ENCODE results near the gene CEP72. TPM values are rescaled to one million over a fixed set of nuclear protein-coding genes. Genes with fewer than 3 reads are reported as not detected.
A peak's percentile ranks its signal among the peaks of the same experiment; 100 is the strongest.
"Not testable (repeated sequence)": the region's sequence is repeated elsewhere in the genome, so short reads cannot be mapped to it uniquely, and the experiment has no call there.

Gene CEP72
- total RNA-seq, 1 donor from 2014 or later = 11.9 TPM

DNA sequence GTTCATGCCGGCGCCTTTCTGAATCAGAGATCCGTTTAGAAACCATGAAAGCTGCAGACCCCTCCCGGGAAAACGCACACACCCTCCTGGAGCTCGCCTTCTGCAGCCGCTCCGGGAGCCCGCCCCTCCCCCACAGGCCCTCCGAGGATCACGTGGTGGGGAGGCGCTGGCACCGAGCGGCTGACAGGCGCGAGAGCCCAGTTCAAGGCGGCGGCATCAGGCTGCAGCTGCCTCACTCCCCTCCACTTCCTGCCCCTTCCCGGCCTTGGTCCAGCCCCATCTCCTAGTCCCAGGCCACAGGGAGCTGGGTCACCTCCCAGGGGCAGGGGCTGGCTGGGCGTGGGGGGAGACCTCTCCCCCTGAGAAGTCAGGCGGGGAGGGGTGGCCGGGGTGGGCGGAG, 78.9 kb downstream of the CEP72 start:
- not testable (repeated sequence) for H3K4me1 Mint-ChIP-seq (ENCODE audit: unreplicated experiment); H3K27me3 Mint-ChIP-seq (ENCODE audit: unreplicated experiment); H3K27ac Mint-ChIP-seq (ENCODE audit: unreplicated experiment); DNase-seq (ENCODE audit: low spot score); H3K36me3 Mint-ChIP-seq (ENCODE audit: low read depth, unreplicated experiment); H3K4me3 Mint-ChIP-seq (ENCODE audit: unreplicated experiment); H3K9me3 Mint-ChIP-seq (ENCODE audit: unreplicated experiment)

DNA sequence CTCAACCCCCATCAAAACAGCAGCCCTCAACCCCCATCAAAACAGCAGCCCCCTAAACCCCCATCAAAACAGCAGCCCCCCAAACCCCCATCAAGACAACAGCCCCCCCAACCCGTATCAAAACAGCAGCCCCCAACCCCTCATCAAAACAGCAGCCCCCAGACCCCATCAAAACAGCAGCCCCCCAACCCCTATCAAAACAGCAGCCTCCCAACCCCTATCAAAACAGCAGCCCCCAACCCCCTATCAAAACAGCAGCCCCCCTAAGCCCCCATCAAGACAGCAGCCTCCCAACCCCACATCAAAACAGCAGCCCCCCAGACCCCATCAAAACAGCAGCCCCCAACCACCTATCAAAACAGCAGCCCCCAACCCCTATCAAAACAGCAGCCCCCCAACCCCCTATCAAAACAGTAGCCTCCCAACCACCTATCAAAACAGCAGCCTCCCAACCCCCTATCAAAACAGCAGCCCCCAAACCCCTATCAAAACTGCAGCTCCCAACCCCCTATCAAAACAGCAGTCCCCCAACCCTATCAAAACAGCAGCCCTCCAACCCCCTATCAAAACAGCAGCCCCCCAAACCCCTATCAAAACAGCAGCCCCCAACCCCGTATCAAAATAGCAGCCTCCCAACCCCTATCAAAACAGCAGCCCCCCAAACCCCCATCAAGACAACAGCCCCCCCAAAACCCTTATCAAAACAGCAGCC, 79.8 kb downstream of the CEP72 start:
- no peaks in the 10 kb centered on the region for H3K36me3 Mint-ChIP-seq (ENCODE audit: low read depth, unreplicated experiment)
- no peak overlapping the region for H3K4me3 Mint-ChIP-seq (ENCODE audit: unreplicated experiment)
- no peak for DNase-seq (ENCODE audit: low spot score)
- no peak for TF ChIP-seq CTCF (IDR thresholded peaks at IDR 0.05; ENCODE audit: unreplicated experiment)
- H3K9me3 Mint-ChIP-seq (ENCODE audit: unreplicated experiment) = no peaks in the 10 kb centered on the region
- peaks cover 2% of the 10 kb centered on the region for H3K27me3 Mint-ChIP-seq (ENCODE audit: unreplicated experiment)
- H3K4me1 Mint-ChIP-seq (ENCODE audit: unreplicated experiment) = no peaks in the 10 kb centered on the region
- H3K27ac Mint-ChIP-seq (ENCODE audit: unreplicated experiment) = no peak overlapping the region

GRCh38 chr5:692529-693041, 80.4 kb downstream of the CEP72 start:
- not testable (repeated sequence) for H3K36me3 Mint-ChIP-seq (ENCODE audit: low read depth, unreplicated experiment); H3K4me3 Mint-ChIP-seq (ENCODE audit: unreplicated experiment); H3K9me3 Mint-ChIP-seq (ENCODE audit: unreplicated experiment); H3K4me1 Mint-ChIP-seq (ENCODE audit: unreplicated experiment); H3K27ac Mint-ChIP-seq (ENCODE audit: unreplicated experiment); H3K27me3 Mint-ChIP-seq (ENCODE audit: unreplicated experiment); DNase-seq (ENCODE audit: low spot score)

- H3K4me1 Mint-ChIP-seq (ENCODE audit: unreplicated experiment); H3K4me3 Mint-ChIP-seq (ENCODE audit: unreplicated experiment); H3K27me3 Mint-ChIP-seq (ENCODE audit: unreplicated experiment); H3K36me3 Mint-ChIP-seq (ENCODE audit: low read depth, unreplicated experiment); H3K27ac Mint-ChIP-seq (ENCODE audit: unreplicated experiment); H3K9me3 Mint-ChIP-seq (ENCODE audit: unreplicated experiment): not testable (repeated sequence)
- peak; percentile 53 for DNase-seq (ENCODE audit: low spot score)
These were observed 81.3 kb downstream of the CEP72 start, which contains the start of gene TPPP for GRCh38 chr5:693271-694041. Gene TPPP, minus strand, starts transcription at chr5:693352. Its CDS starts 15,292 bp downstream, at chr5:678060.

DNA sequence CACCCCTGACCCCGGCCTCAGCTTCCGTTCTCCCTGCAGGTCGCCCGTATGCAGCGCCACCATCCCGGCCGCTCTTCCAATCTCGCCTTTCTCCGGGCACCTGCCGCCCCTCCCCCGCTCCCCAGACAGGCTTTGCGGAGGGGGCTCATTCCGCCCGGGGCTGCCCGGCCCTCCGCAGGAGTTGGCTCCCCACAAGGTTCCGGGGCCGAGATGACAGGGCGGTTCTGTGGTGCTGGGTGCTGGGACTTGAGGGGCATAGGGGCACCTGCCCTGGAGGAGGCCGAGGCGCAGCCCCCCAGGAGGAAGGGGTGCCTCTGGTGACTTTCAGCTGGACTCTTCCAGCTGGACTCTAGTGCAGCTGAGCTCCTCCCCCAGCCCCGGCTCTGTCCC, 81.9 kb downstream of the CEP72 start:
- not testable (repeated sequence) for DNase-seq (ENCODE audit: low spot score); H3K9me3 Mint-ChIP-seq (ENCODE audit: unreplicated experiment); H3K4me3 Mint-ChIP-seq (ENCODE audit: unreplicated experiment); H3K27ac Mint-ChIP-seq (ENCODE audit: unreplicated experiment); H3K27me3 Mint-ChIP-seq (ENCODE audit: unreplicated experiment); H3K4me1 Mint-ChIP-seq (ENCODE audit: unreplicated experiment); H3K36me3 Mint-ChIP-seq (ENCODE audit: low read depth, unreplicated experiment)

- not testable (repeated sequence) for H3K4me1 Mint-ChIP-seq (ENCODE audit: unreplicated experiment); H3K27me3 Mint-ChIP-seq (ENCODE audit: unreplicated experiment); H3K9me3 Mint-ChIP-seq (ENCODE audit: unreplicated experiment); H3K36me3 Mint-ChIP-seq (ENCODE audit: low read depth, unreplicated experiment); H3K4me3 Mint-ChIP-seq (ENCODE audit: unreplicated experiment); DNase-seq (ENCODE audit: low spot score); H3K27ac Mint-ChIP-seq (ENCODE audit: unreplicated experiment)
These were observed 83.3 kb downstream of the CEP72 start for GRCh38 chr5:695475-695874.

DNA sequence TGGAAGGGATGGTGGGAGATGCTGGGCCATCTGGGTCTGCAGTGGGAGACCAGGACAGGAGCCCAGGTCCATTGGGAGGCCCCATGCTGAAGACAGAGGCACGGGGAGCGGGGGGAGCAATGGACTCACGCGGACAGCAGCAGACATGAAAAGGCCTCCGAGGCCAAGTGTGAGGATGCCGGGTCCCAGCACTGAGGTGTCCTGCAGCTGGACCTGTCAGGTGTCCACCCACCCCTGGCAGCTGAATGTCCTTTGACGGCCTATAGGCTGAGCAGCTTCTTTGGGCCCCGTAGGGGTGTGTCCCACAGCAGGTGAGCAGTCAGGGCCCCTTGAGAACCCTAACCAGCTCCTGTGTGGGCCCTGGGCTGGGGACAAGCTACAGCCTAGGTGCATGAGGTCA, 84.1 kb downstream of the CEP72 start:
- not testable (repeated sequence) for H3K4me3 Mint-ChIP-seq (ENCODE audit: unreplicated experiment); H3K27ac Mint-ChIP-seq (ENCODE audit: unreplicated experiment); DNase-seq (ENCODE audit: low spot score); H3K4me1 Mint-ChIP-seq (ENCODE audit: unreplicated experiment); H3K9me3 Mint-ChIP-seq (ENCODE audit: unreplicated experiment); H3K36me3 Mint-ChIP-seq (ENCODE audit: low read depth, unreplicated experiment); H3K27me3 Mint-ChIP-seq (ENCODE audit: unreplicated experiment)

GRCh38 chr5:696753-697702, 84.9 kb downstream of the CEP72 start:
- not testable (repeated sequence) for H3K4me3 Mint-ChIP-seq (ENCODE audit: unreplicated experiment); DNase-seq (ENCODE audit: low spot score); H3K27ac Mint-ChIP-seq (ENCODE audit: unreplicated experiment); H3K9me3 Mint-ChIP-seq (ENCODE audit: unreplicated experiment); H3K4me1 Mint-ChIP-seq (ENCODE audit: unreplicated experiment); H3K27me3 Mint-ChIP-seq (ENCODE audit: unreplicated experiment); H3K36me3 Mint-ChIP-seq (ENCODE audit: low read depth, unreplicated experiment)

Data from endothelial cell (in vitro differentiated cells).